Lower lobe of right lung (tissue), 2 donors: ENCODE results near the gene SYNM. TPM values are rescaled to one million over a fixed set of nuclear protein-coding genes. Genes with fewer than 3 reads are reported as not detected.
A peak's percentile ranks its signal among the peaks of the same experiment; 100 is the strongest.

ENCODE experiments used
- ATAC-seq, 2 donors: fragments of 200-7000 bp; cut with Tn5 transposase; one replicate each; pipeline ENCODE4 v1.9.1; 2020 to 2022; ENCODE audit warnings: mild to moderate bottlenecking in 2 of 2, moderate library complexity in 2 of 2
- DNase-seq: peaks from one replicate; pipeline ENCODE4 v3.0.0-alpha.2; 2020
- H3K27ac ChIP-seq: fragments of 200-600 bp; one replicate; pipeline ENCODE4 v1.8.0; 2022
- H3K27me3 ChIP-seq: fragments of 200-600 bp; one replicate; pipeline ENCODE4 v1.8.0; 2022; ENCODE audit warnings: low read depth
- H3K36me3 ChIP-seq: fragments of 200-600 bp; one replicate; pipeline ENCODE4 v1.8.0; 2022; ENCODE audit warnings: mild to moderate bottlenecking
- H3K4me1 ChIP-seq: fragments of 200-600 bp; one replicate; pipeline ENCODE4 v1.8.0; 2022
- H3K4me3 ChIP-seq: fragments of 200-600 bp; one replicate; pipeline ENCODE4 v1.8.0; 2022; ENCODE audit warnings: mild to moderate bottlenecking
- H3K9me3 ChIP-seq: fragments of 200-600 bp; one replicate; pipeline ENCODE4 v1.8.0; 2022
- intact Hi-C: fragments of 100-400 bp; cut with DNase I; formaldehyde crosslinking; loops from one replicate; pipeline ENCODE4 v1.11.0; 2022
- total RNA-seq: library from RNA; stranded (reverse); fragmentation: NEBNext Ultra II Directional; extraction: Animal tissue kit (Norgen Biotek cat#: 25700); gene quantifications from one replicate; pipeline ENCODE4 v1.2.1, GENCODE V29; 2021
- TF ChIP-seq, protein P1 (sequence below): fragments of 200-600 bp; IDR thresholded peaks from one replicate; pipeline ENCODE4 v1.8.0; 2022; ENCODE audit warnings: antibody characterized with exemption, mild to moderate bottlenecking
- donor health status: DM: no; HTN: yes; CAD: no; lungs with severe emphysema.

The SYNM gene
- total RNA-seq, 1 donor from 2014 or later = 26.8 TPM

GRCh38 chr15:99129644-99130043, 24.8 kb downstream of the SYNM start:
- intact Hi-C loops = no loop called here
- Histone ChIP-seq H3K27ac (no peak overlapping the region), H3K4me3 (no peak overlapping the region), H3K4me1 (peaks cover 4% of the 10 kb centered on the region), H3K9me3 (no peaks in the 10 kb centered on the region), H3K36me3 (no peaks in the 10 kb centered on the region), H3K27me3 (no peaks in the 10 kb centered on the region)
- DNase-seq (no peak), ATAC-seq (no peak)
- TF ChIP-seq, protein P1, sequence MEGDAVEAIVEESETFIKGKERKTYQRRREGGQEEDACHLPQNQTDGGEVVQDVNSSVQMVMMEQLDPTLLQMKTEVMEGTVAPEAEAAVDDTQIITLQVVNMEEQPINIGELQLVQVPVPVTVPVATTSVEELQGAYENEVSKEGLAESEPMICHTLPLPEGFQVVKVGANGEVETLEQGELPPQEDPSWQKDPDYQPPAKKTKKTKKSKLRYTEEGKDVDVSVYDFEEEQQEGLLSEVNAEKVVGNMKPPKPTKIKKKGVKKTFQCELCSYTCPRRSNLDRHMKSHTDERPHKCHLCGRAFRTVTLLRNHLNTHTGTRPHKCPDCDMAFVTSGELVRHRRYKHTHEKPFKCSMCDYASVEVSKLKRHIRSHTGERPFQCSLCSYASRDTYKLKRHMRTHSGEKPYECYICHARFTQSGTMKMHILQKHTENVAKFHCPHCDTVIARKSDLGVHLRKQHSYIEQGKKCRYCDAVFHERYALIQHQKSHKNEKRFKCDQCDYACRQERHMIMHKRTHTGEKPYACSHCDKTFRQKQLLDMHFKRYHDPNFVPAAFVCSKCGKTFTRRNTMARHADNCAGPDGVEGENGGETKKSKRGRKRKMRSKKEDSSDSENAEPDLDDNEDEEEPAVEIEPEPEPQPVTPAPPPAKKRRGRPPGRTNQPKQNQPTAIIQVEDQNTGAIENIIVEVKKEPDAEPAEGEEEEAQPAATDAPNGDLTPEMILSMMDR = no peak

DNA sequence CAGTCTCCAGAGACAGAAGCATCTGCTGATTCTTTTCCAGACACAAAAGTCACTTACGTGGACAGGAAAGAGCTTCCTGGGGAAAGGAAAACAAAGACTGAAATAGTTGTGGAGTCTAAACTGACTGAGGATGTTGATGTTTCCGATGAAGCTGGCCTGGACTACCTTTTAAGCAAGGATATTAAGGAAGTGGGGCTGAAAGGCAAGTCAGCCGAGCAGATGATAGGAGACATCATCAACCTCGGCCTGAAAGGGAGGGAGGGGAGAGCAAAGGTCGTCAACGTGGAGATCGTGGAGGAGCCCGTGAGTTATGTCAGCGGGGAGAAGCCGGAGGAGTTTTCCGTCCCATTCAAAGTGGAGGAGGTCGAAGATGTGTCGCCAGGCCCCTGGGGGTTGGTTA, 25.4 kb downstream of the SYNM start:
- Histone ChIP-seq H3K27me3 (no peaks in the 10 kb centered on the region), H3K27ac (no peak overlapping the region), H3K36me3 (no peaks in the 10 kb centered on the region), H3K4me1 (no peaks in the 10 kb centered on the region), H3K4me3 (peak overlapping the region; percentile 13), H3K9me3 (no peaks in the 10 kb centered on the region)
- DNase-seq (peak; percentile 11), ATAC-seq (no peak)
- TF ChIP-seq, protein P1 = no peak
- intact Hi-C loops = no loop called here

GRCh38 chr15:99130765-99131440, 26.0 kb downstream of the SYNM start:
- TF ChIP-seq, protein P1 = no peak
- no peaks in the 10 kb centered on the region for H3K27me3 ChIP-seq
- no peak overlapping the region for H3K27ac ChIP-seq
- DNase-seq (peak; percentile 37), ATAC-seq (no peak)
- no peak overlapping the region for H3K4me3 ChIP-seq
- no peaks in the 10 kb centered on the region for H3K4me1 ChIP-seq
- no peaks in the 10 kb centered on the region for H3K36me3 ChIP-seq
- H3K9me3 ChIP-seq = no peaks in the 10 kb centered on the region
- intact Hi-C loops = no loop called here

- TF ChIP-seq, protein P1 = no peak
- Histone ChIP-seq H3K27me3 (no peaks in the 10 kb centered on the region), H3K27ac (no peak overlapping the region), H3K4me1 (no peaks in the 10 kb centered on the region), H3K4me3 (no peak overlapping the region), H3K9me3 (no peaks in the 10 kb centered on the region), H3K36me3 (peaks cover 3% of the 10 kb centered on the region)
- intact Hi-C loops = no loop called here
- DNase-seq (peak; percentile 43), ATAC-seq (peak; percentile 14 to 30)
These were observed 26.7 kb downstream of the SYNM start for GRCh38 chr15:99131441-99132023.

DNA sequence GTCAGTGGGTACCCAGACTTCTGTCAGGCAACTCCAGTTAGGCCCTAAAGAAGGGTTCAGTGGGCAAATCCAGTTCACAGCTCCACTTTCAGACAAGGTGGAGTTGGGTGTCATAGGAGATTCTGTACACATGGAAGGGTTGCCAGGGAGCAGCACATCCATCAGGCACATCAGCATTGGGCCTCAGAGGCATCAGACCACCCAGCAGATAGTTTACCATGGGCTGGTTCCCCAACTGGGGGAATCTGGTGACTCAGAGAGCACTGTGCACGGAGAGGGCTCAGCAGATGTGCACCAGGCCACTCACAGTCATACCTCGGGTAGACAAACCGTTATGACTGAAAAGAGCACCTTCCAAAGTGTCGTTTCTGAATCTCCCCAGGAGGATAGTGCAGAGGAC, 27.2 kb downstream of the SYNM start:
- Histone ChIP-seq H3K27me3 (no peaks in the 10 kb centered on the region), H3K36me3 (peaks cover 8% of the 10 kb centered on the region), H3K27ac (no peak overlapping the region), H3K9me3 (no peaks in the 10 kb centered on the region), H3K4me1 (no peaks in the 10 kb centered on the region), H3K4me3 (no peak overlapping the region)
- intact Hi-C loops = no loop called here
- DNase-seq = no peak
- ATAC-seq = no peak
- TF ChIP-seq, protein P1 = no peak
